Measurements from ENCODE around the gene TMEM37. TPM values are rescaled to one million over a fixed set of nuclear protein-coding genes. Genes with fewer than 3 reads are reported as not detected.
"Not testable (repeated sequence)": the region's sequence is repeated elsewhere in the genome, so short reads cannot be mapped to it uniquely, and the experiment has no call there.

Gene TMEM37
- total RNA-seq, 1 donor from 2014 or later = 2.1 TPM

DNA sequence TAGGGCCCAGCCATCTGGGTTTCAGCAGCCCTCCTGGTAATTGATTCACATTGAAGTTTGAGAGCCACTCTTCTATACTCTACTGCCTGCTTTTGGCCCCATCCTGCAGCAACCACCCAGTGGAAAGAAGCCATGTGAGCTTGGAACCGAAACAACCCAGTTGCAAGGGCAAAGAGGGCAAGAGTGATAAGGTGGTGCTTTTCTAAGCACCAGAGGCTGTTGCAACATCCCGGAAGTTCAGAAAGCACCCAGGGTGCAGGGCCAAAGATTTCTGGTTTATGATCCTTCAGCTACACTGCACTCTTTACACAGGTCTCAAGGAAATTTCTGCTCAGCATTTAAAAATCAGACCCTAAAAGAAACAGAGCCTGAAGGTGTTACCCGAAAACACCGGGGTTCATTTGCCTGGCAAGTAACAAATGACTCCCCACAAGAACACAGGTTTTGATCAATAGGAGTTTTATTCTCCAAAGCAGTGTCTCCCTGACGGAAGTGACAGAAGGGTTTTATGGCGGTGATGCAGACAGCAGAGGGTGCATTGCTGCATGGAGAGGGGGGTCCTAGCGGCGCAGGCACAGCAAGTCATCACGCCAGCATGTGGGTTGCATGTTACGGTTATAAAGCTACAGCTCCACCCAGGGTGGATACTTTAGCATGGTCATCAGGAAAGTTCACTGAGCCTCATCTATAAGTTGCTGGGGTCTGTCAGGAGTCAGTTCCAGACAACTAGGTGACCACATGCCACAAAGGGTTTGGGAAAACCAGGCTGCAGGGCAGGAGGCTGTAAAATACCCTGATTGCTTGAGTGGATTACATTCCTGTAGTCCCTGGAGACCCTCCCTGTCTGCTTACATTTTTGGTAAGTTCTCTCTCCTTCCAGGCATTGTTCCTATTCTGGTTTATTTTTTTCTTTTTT, 28.8 kb upstream of the TMEM37 start:
- Histone ChIP-seq H3K9ac (ENCODE audit: low read depth in 1 of 3, low read length in 3 of 3) (no peak overlapping the region), H3K4me1 (ENCODE audit: control insufficient read depth in 3 of 3, insufficient read depth in 3 of 3, low read length in 3 of 3) (no peaks in the 10 kb centered on the region), H3K36me3 (ENCODE audit: control insufficient read depth in 3 of 3, insufficient read depth in 3 of 3, low read length in 3 of 3) (no peaks in the 10 kb centered on the region), H3K4me3 (ENCODE audit: low read length in 3 of 3) (no peak overlapping the region), H3K9me3 (ENCODE audit: control insufficient read depth in 3 of 3, low read length in 3 of 3) (peaks cover 0 to 3% (median 0%) of the 10 kb centered on the region in 3 donors), H3K27me3 (ENCODE audit: control insufficient read depth in 3 of 3, insufficient read depth in 3 of 3, low read length in 3 of 3) (peaks cover 0 to 3% (median 2%) of the 10 kb centered on the region in 3 donors), H3K27ac (ENCODE audit: low read depth, low read length) (no peak overlapping the region)

DNA sequence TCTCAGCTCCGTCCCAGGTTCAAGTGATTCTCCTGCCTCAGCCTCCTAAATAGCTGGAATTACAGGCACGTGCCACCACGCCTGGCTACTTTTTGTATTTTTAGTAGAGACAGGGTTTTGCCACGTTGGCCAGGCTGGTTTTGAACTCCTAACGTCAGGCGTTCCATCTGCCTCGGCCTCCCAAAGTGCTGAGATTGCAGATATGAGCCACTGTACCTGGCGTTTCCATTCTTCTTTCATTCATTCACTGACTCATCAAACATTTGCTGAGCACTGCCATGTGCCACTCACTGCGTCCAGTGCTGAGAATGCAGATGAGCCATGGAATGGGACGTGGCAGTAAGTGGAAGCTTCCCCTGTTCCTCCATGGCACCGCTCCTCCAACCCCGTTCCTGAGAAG, 28.0 kb upstream of the TMEM37 start:
- not testable (repeated sequence) for H3K27ac ChIP-seq (ENCODE audit: low read depth, low read length); H3K36me3 ChIP-seq (ENCODE audit: control insufficient read depth in 3 of 3, insufficient read depth in 3 of 3, low read length in 3 of 3); H3K9ac ChIP-seq (ENCODE audit: low read depth in 1 of 3, low read length in 3 of 3); H3K9me3 ChIP-seq (ENCODE audit: control insufficient read depth in 3 of 3, low read length in 3 of 3); H3K4me1 ChIP-seq (ENCODE audit: control insufficient read depth in 3 of 3, insufficient read depth in 3 of 3, low read length in 3 of 3); H3K4me3 ChIP-seq (ENCODE audit: low read length in 3 of 3); H3K27me3 ChIP-seq (ENCODE audit: control insufficient read depth in 3 of 3, insufficient read depth in 3 of 3, low read length in 3 of 3)

DNA sequence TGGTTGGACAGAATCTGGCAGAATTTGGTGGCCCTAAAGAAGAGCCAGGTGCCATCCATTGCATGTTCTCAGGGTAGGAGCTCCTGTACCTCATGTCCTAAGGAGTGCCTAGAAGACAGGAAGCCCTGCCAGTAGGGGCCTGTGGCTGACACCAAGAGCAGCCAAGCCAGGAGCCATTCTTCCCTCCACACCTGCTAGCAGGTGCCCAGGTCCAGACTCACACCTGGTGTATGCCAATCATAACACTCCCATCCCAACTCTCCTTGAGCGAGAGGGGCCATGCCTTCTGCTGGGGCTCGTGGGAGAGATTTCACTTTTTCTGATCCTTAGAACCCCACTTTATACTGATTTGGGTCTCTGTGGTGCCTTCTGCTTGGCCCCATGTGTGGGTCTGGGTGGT, 26.5 kb upstream of the TMEM37 start:
- Histone ChIP-seq H3K27ac (ENCODE audit: low read depth, low read length) (no peak overlapping the region), H3K36me3 (ENCODE audit: control insufficient read depth in 3 of 3, insufficient read depth in 3 of 3, low read length in 3 of 3) (no peaks in the 10 kb centered on the region), H3K4me3 (ENCODE audit: low read length in 3 of 3) (no peak overlapping the region), H3K9ac (ENCODE audit: low read depth in 1 of 3, low read length in 3 of 3) (no peak overlapping the region), H3K27me3 (ENCODE audit: control insufficient read depth in 3 of 3, insufficient read depth in 3 of 3, low read length in 3 of 3) (peaks cover 0 to 3% (median 2%) of the 10 kb centered on the region in 3 donors), H3K9me3 (ENCODE audit: control insufficient read depth in 3 of 3, low read length in 3 of 3) (peaks cover 0 to 3% (median 0%) of the 10 kb centered on the region in 3 donors), H3K4me1 (ENCODE audit: control insufficient read depth in 3 of 3, insufficient read depth in 3 of 3, low read length in 3 of 3) (no peaks in the 10 kb centered on the region)

GRCh38 chr2:119407430-119408220, 24.0 kb upstream of the TMEM37 start:
- H3K36me3 ChIP-seq (ENCODE audit: control insufficient read depth in 3 of 3, insufficient read depth in 3 of 3, low read length in 3 of 3) = no peaks in the 10 kb centered on the region

DNA sequence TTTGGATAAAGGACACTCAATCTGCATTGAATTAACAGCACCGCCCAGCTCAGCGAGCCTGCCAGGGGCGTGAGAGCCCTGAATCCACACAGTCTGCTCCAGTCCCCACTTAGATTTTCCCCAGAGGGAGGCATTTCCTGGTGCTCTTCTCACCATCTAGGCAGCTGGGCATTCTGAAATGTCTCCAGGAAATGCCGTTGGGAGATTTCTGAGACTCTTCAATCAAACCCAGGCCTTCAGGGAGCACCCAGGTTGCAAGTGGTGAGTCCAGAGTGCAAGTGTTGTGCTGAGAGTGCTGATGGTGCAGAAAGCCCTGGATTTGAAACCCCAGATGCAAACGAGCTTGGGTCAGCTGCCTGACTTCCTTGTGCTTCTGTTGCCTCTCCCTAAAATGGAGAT, 23.4 kb upstream of the TMEM37 start:
- H3K9ac ChIP-seq (ENCODE audit: low read depth in 1 of 3, low read length in 3 of 3) = no peak overlapping the region
- H3K27me3 ChIP-seq (ENCODE audit: control insufficient read depth in 3 of 3, insufficient read depth in 3 of 3, low read length in 3 of 3) = peaks cover 0 to 3% (median 2%) of the 10 kb centered on the region in 3 donors
- H3K9me3 ChIP-seq (ENCODE audit: control insufficient read depth in 3 of 3, low read length in 3 of 3) = peaks cover 0 to 3% (median 0%) of the 10 kb centered on the region in 3 donors
- no peaks in the 10 kb centered on the region for H3K4me1 ChIP-seq (ENCODE audit: control insufficient read depth in 3 of 3, insufficient read depth in 3 of 3, low read length in 3 of 3)
- H3K4me3 ChIP-seq (ENCODE audit: low read length in 3 of 3) = no peak overlapping the region
- H3K36me3 ChIP-seq (ENCODE audit: control insufficient read depth in 3 of 3, insufficient read depth in 3 of 3, low read length in 3 of 3) = no peaks in the 10 kb centered on the region
- no peak overlapping the region for H3K27ac ChIP-seq (ENCODE audit: low read depth, low read length)

More at GRCh38 chr2:119407430-119408220, 24.0 kb upstream of the TMEM37 start:
- Histone ChIP-seq H3K9me3 (ENCODE audit: control insufficient read depth in 3 of 3, low read length in 3 of 3) (peaks cover 0 to 3% (median 0%) of the 10 kb centered on the region in 3 donors), H3K4me3 (ENCODE audit: low read length in 3 of 3) (no peak overlapping the region), H3K9ac (ENCODE audit: low read depth in 1 of 3, low read length in 3 of 3) (no peak overlapping the region), H3K4me1 (ENCODE audit: control insufficient read depth in 3 of 3, insufficient read depth in 3 of 3, low read length in 3 of 3) (no peaks in the 10 kb centered on the region), H3K27me3 (ENCODE audit: control insufficient read depth in 3 of 3, insufficient read depth in 3 of 3, low read length in 3 of 3) (peaks cover 0 to 3% (median 2%) of the 10 kb centered on the region in 3 donors), H3K27ac (ENCODE audit: low read depth, low read length) (no peak overlapping the region)

DNA sequence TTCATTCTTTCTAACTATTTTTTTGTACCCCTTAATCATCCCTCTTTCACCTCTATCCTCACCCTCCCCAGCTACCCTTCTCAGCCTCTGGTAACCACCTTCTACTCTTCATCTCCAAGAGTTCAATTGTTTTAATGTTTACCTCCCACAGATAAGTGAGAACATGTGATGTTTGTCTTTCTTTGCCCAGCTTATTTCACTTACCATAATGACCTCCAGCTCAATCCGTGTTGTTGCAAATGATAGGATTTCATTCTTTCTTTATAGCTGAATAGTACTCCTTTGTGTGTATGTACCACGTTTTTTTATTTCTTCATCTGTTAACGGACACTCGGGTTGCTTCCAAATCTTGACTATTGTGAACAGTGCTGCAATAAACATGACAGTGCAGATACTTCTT, 22.1 kb upstream of the TMEM37 start:
- H3K27me3 ChIP-seq (ENCODE audit: control insufficient read depth in 3 of 3, insufficient read depth in 3 of 3, low read length in 3 of 3) = no peaks in the 10 kb centered on the region
- no peak overlapping the region for H3K4me3 ChIP-seq (ENCODE audit: low read length in 3 of 3)
- H3K4me1 ChIP-seq (ENCODE audit: control insufficient read depth in 3 of 3, insufficient read depth in 3 of 3, low read length in 3 of 3) = no peaks in the 10 kb centered on the region
- no peak overlapping the region for H3K9ac ChIP-seq (ENCODE audit: low read depth in 1 of 3, low read length in 3 of 3)
- no peak overlapping the region for H3K27ac ChIP-seq (ENCODE audit: low read depth, low read length)
- no peaks in the 10 kb centered on the region for H3K36me3 ChIP-seq (ENCODE audit: control insufficient read depth in 3 of 3, insufficient read depth in 3 of 3, low read length in 3 of 3)
- H3K9me3 ChIP-seq (ENCODE audit: control insufficient read depth in 3 of 3, low read length in 3 of 3) = peaks cover 0 to 3% (median 0%) of the 10 kb centered on the region in 3 donors

DNA sequence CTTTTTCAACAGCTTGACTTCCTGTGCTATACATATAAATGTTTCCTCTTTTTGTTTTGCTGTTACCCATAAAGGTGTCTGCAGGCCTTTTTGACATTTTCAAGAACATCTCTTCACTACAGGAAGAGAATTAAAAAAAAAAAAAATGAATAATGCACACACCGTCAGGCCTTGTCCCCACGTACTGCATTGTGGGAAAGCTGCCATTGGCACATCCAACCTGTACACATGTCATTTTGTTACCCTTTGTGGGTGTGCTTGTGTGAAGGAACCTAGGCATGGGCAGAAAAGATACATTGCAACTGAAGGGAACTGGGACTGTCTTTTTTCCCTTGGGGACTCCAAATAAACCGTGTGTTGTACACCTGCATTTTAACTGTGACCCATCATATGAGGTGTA, 16.8 kb upstream of the TMEM37 start:
- H3K27ac ChIP-seq (ENCODE audit: low read depth, low read length) = no peak overlapping the region
- H3K9ac ChIP-seq (ENCODE audit: low read depth in 1 of 3, low read length in 3 of 3) = no peak overlapping the region
- H3K4me3 ChIP-seq (ENCODE audit: low read length in 3 of 3) = no peak overlapping the region
- H3K27me3 ChIP-seq (ENCODE audit: control insufficient read depth in 3 of 3, insufficient read depth in 3 of 3, low read length in 3 of 3) = no peaks in the 10 kb centered on the region
- H3K4me1 ChIP-seq (ENCODE audit: control insufficient read depth in 3 of 3, insufficient read depth in 3 of 3, low read length in 3 of 3) = no peaks in the 10 kb centered on the region
- H3K36me3 ChIP-seq (ENCODE audit: control insufficient read depth in 3 of 3, insufficient read depth in 3 of 3, low read length in 3 of 3) = no peaks in the 10 kb centered on the region
- no peaks in the 10 kb centered on the region for H3K9me3 ChIP-seq (ENCODE audit: control insufficient read depth in 3 of 3, low read length in 3 of 3)

DNA sequence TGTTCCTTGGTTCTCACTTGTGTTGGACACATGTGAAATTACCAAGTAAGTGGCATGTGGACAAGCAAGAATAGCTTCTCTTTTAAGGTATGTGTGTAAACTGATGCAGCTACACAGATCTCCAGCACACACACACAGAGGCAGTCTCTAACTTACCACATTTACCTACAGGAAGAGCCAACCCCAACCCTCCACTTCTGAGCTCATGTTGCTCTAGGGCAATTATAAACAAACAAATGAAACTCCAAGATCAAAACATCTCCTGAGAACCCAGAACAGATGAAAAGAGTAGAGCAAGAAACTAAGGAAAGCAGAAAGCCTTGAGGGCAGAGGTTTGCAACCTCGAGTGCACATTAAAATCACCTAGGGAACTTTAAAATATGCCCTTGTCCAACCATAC, 16.0 kb upstream of the TMEM37 start:
- H3K27ac ChIP-seq (ENCODE audit: low read depth, low read length) = no peak overlapping the region
- no peaks in the 10 kb centered on the region for H3K9me3 ChIP-seq (ENCODE audit: control insufficient read depth in 3 of 3, low read length in 3 of 3)

GRCh38 chr2:119416299-119416923, 15.2 kb upstream of the TMEM37 start:
- no peaks in the 10 kb centered on the region for H3K36me3 ChIP-seq (ENCODE audit: control insufficient read depth in 3 of 3, insufficient read depth in 3 of 3, low read length in 3 of 3)
- H3K27me3 ChIP-seq (ENCODE audit: control insufficient read depth in 3 of 3, insufficient read depth in 3 of 3, low read length in 3 of 3) = no peaks in the 10 kb centered on the region
- no peak overlapping the region for H3K27ac ChIP-seq (ENCODE audit: low read depth, low read length)
- H3K9ac ChIP-seq (ENCODE audit: low read depth in 1 of 3, low read length in 3 of 3) = no peak overlapping the region
- no peak overlapping the region for H3K4me3 ChIP-seq (ENCODE audit: low read length in 3 of 3)
- H3K9me3 ChIP-seq (ENCODE audit: control insufficient read depth in 3 of 3, low read length in 3 of 3) = no peaks in the 10 kb centered on the region
- no peaks in the 10 kb centered on the region for H3K4me1 ChIP-seq (ENCODE audit: control insufficient read depth in 3 of 3, insufficient read depth in 3 of 3, low read length in 3 of 3)

More for the DNA sequence above, 16.0 kb upstream of the TMEM37 start:
- no peaks in the 10 kb centered on the region for H3K4me1 ChIP-seq (ENCODE audit: control insufficient read depth in 3 of 3, insufficient read depth in 3 of 3, low read length in 3 of 3)
- H3K9ac ChIP-seq (ENCODE audit: low read depth in 1 of 3, low read length in 3 of 3) = no peak overlapping the region
- no peaks in the 10 kb centered on the region for H3K27me3 ChIP-seq (ENCODE audit: control insufficient read depth in 3 of 3, insufficient read depth in 3 of 3, low read length in 3 of 3)
- H3K36me3 ChIP-seq (ENCODE audit: control insufficient read depth in 3 of 3, insufficient read depth in 3 of 3, low read length in 3 of 3) = no peaks in the 10 kb centered on the region
- no peak overlapping the region for H3K4me3 ChIP-seq (ENCODE audit: low read length in 3 of 3)
